ENCODE data around the gene PLEKHA8.

DNA sequence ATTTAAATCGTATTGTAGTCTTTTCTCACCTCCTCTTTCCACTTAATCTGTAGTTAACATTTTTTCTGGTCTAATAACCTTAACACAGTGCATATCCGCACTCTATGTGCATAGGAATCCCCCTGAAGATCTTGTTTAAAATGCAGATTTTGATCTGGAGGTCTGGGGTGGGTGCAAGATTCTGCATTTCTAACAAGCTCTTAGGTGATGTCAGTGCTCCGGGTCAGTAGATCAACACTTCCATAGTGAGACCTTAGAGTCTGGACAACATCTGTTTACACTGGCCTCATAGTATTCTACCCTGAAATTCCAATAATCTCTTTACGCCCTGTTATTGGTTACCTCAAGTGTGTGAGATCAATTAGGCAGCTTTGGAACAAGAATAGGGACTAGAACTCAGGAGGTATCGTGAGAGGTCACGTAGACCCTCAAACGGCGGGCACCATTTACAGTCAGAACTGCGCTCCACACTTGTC lies 434 bp upstream of the PLEKHA8 start:
- TF ChIP-seq, protein P1, sequence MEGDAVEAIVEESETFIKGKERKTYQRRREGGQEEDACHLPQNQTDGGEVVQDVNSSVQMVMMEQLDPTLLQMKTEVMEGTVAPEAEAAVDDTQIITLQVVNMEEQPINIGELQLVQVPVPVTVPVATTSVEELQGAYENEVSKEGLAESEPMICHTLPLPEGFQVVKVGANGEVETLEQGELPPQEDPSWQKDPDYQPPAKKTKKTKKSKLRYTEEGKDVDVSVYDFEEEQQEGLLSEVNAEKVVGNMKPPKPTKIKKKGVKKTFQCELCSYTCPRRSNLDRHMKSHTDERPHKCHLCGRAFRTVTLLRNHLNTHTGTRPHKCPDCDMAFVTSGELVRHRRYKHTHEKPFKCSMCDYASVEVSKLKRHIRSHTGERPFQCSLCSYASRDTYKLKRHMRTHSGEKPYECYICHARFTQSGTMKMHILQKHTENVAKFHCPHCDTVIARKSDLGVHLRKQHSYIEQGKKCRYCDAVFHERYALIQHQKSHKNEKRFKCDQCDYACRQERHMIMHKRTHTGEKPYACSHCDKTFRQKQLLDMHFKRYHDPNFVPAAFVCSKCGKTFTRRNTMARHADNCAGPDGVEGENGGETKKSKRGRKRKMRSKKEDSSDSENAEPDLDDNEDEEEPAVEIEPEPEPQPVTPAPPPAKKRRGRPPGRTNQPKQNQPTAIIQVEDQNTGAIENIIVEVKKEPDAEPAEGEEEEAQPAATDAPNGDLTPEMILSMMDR (conservative IDR thresholded peaks at IDR 0.05) = no peak
- no peak for TF ChIP-seq EZH2 (IDR thresholded peaks at IDR 0.05; ENCODE audit: low read depth)

Measured in PC-9 (cell line).